VCaP (cell line): Measurements from ENCODE around the gene PYDC2.

ENCODE experiments used
- H3K27ac ChIP-seq: fragments of 450-650 bp; 2 replicates; pipeline ENCODE4 v1.5.1; 2017
- CTCF ChIP-seq: fragments of 450-650 bp; conservative IDR thresholded peaks from 2 replicates; pipeline ENCODE4 v1.5.1; 2017; ENCODE audit warnings: mild to moderate bottlenecking, moderate library complexity

PYDC2 gene

DNA sequence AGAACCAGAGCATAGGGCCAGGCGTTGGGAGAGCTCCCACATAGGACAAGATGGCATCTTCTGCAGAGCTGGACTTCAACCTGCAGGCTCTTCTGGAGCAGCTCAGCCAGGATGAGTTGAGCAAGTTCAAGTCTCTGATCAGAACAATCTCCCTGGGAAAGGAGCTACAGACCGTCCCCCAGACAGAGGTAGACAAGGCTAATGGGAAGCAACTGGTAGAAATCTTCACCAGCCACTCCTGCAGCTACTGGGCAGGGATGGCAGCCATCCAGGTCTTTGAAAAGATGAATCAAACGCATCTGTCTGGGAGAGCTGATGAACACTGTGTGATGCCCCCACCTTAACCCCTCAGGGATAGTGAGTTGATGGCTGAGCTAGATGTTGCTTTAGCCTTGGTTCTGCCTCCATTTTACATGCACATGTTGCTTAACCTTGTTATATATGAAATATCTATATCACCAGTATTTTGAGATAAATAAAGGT lies at the start of gene PYDC2:
Gene PYDC2, plus strand, starts transcription at position 51 of the 483 bp plus-strand sequence. Its CDS starts 0 bp downstream, at position 51.
- no peak within 1 kb of the TSS for H3K27ac ChIP-seq
- no peak for TF ChIP-seq CTCF

DNA sequence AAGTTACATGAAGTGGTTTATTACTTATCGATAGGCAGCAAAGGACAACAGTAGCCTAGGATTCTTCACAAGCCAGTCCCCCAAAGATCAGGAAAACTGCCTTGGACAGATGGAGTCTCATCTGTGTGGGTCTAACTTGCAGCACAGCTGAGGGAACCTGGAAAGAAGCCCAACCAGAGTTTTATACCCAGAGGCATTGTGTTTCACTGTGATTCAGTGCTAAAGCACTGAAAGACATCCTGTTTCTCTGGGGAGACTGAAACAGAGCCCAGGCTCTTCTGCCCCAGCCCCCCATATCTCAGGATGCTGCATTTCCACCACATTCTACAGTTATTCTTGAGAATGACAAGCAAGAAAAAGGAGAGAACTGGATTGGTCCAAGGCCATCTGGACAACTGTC lies 48.2 kb upstream of the PYDC2 start:
- TF ChIP-seq CTCF: no peak

DNA sequence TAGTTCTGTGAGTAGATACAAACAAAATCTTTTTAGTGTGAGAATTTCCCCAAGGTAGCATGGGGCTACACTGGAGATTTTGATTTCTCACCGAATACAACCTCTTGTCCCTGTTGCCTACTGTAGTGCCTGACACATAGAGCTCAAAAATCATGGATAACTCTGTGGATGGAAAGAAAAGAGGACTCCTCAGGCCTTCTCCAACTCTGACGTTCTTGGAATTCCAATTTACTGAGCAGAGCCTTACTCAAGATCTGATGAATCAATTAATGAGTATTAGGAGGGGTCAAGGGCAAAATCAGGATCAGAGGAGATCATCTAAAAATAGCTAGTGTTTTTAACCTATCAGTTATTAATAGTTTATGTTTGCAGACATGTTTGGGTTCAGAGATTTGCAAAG lies 46.7 kb upstream of the PYDC2 start:
- no peak overlapping the region for H3K27ac ChIP-seq
- no peak for TF ChIP-seq CTCF

More for the DNA sequence above, 48.2 kb upstream of the PYDC2 start:
- no peak overlapping the region for H3K27ac ChIP-seq

DNA sequence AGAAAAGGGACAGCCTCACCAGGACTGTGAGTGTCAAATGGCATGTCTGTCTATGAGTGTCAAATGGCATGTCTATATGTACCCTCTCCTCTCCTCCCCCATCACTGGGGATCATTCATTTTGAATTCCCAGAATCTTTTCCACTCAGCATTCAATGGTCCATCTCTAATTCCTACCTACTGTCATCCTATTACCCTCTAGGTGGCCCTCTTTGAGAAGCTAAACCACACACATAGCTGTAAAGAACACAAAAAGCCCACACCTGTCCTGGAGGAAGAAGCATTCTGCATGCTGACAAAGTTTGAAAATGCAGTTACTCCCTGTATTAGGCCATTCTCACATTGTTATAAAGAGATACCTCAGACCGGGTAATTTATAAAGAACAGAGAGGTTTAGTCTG lies 46.2 kb upstream of the PYDC2 start:
- H3K27ac ChIP-seq: no peak overlapping the region
- TF ChIP-seq CTCF: no peak

- H3K27ac ChIP-seq: no peak overlapping the region
- no peak for TF ChIP-seq CTCF
Observed at GRCh38 chr3:191415566-191415965, 45.4 kb upstream of the PYDC2 start.

DNA sequence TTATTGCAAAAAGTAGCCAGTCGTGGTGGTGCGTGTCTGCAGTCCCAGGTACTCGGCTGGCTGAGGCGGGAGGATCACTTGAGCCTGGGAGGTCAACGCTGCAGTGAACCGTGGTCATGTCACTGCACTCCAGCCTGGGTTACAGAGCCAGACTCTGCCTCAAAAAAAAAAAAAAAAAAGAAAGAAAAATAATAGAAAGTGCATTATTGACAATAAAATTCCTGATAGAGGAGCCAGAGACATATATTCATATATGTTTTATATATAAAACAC lies 43.6 kb upstream of the PYDC2 start:
- TF ChIP-seq CTCF: no peak
- no peak overlapping the region for H3K27ac ChIP-seq

DNA sequence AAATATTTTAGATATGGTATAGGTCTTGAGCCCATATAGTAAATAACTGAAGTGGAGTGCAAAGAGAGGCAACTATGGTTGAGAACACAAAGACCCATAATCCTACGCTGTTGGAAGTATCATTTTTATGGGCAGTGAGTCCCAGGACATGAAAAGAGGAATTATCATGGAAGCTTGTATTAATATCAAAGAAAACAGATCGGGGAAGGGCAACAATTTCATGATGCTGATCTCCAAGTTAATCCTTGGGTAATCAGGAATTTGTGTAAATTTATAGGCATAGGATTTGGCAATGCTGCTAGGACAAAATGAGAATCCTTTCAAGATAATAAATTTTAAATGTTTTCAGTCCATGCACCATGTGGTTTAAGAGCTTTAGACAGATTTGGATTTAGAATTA lies 40.2 kb upstream of the PYDC2 start:
- no peak for TF ChIP-seq CTCF
- no peak overlapping the region for H3K27ac ChIP-seq

DNA sequence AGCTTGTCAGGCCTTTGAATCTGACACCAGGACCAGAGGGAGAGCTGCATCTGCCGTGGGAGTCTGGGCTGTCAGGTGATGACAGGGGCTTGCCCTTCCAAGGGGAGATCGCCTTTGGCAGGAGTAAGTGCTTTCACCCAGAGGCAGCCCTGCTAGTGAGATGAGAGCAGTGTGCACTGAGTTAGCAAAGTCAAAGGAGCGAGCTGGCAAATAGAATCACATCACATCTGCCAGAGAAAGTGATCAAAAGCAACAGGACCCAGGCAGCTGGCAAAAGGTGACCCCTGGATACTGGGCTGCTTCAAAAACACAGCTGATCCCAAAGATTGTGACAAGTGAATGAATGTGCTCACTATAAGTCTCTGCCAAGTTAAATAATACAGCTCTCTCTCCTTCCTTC lies 36.1 kb upstream of the PYDC2 start:
- TF ChIP-seq CTCF: no peak
- H3K27ac ChIP-seq: no peak overlapping the region
